ENCODE results near the gene MISFA.
"Not testable (repeated sequence)": the region's sequence is repeated elsewhere in the genome, so short reads cannot be mapped to it uniquely, and the experiment has no call there.

The MISFA gene

DNA sequence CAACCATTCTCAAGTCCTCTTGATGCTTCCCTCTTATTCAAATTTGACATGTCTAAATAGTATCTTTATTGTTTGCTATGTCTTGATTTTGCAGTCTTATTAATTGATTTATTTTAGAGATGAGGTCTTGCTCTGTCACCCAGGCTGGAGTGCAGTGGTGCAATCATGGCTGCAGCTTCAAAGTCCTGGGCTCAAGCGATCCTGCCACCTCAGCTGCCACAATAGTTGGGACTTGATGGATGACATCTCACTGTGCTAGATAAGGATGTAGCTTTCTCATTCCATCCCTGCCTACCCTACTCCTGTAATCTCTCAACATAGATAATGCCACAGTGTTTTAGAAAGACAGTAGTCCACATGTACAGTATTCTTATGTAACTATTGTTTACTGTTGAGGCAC lies 42.1 kb downstream of the MISFA start:
- DNase-seq (no peak), ATAC-seq (no peak)
- Mint-ChIP-seq H3K36me3 (ENCODE audit: low read depth) (no peaks in the 10 kb centered on the region), H3K9me3 (no peaks in the 10 kb centered on the region), H3K27ac (no peak overlapping the region), H3K4me1 (no peaks in the 10 kb centered on the region), H3K4me3 (no peak overlapping the region), H3K27me3 (peaks cover 6% of the 10 kb centered on the region)

DNA sequence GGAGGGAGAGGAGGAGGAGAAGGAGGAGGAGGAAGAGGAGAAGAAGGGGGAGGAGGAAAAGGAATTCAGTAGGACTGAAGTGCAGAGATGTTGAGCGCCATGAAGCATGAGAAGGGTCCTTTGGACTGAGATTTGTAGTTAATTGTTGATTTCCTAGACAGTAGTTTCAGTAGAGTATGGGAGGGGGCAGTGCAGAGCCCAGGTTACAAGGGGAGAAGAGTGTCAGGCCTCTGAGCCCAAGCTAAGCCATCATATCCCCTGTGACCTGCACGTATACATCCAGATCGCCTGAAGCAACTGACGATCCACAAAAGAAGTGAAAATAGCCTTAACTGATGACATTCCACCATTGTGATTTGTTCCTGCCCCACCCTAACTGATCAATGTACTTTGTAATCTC lies 43.4 kb downstream of the MISFA start:
- not testable (repeated sequence) for ATAC-seq

DNA sequence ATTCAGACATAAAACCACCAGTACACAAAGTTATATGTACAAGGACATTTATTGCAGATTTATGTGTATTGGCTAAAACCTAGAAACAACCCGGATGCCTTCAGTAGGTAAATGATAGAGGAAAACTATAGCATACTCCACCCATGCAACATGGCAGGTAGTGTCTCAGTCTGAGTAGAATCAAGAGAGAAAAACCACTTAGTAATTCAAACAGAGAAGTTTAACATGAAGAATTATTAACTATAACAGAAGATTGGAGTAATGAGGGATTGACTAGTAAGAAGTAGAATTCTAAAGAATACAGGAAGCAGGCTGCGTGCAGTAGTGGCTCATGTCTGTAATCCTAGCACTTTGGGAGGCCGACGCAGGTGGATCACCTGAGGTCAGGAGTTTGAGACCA lies 50.8 kb downstream of the MISFA start:
- H3K4me1 Mint-ChIP-seq, result no peaks in the 10 kb centered on the region
- no peak for DNase-seq
- H3K9me3 Mint-ChIP-seq, result no peaks in the 10 kb centered on the region
- H3K27ac Mint-ChIP-seq, result no peak overlapping the region
- no peak overlapping the region for H3K4me3 Mint-ChIP-seq
- H3K27me3 Mint-ChIP-seq, result no peaks in the 10 kb centered on the region
- H3K36me3 Mint-ChIP-seq (ENCODE audit: low read depth), result no peaks in the 10 kb centered on the region
- no peak for ATAC-seq

More for the DNA sequence above, 43.4 kb downstream of the MISFA start:
- not testable (repeated sequence) for H3K9me3 Mint-ChIP-seq; H3K27me3 Mint-ChIP-seq; H3K4me1 Mint-ChIP-seq; H3K36me3 Mint-ChIP-seq (ENCODE audit: low read depth); H3K27ac Mint-ChIP-seq; DNase-seq; H3K4me3 Mint-ChIP-seq

DNA sequence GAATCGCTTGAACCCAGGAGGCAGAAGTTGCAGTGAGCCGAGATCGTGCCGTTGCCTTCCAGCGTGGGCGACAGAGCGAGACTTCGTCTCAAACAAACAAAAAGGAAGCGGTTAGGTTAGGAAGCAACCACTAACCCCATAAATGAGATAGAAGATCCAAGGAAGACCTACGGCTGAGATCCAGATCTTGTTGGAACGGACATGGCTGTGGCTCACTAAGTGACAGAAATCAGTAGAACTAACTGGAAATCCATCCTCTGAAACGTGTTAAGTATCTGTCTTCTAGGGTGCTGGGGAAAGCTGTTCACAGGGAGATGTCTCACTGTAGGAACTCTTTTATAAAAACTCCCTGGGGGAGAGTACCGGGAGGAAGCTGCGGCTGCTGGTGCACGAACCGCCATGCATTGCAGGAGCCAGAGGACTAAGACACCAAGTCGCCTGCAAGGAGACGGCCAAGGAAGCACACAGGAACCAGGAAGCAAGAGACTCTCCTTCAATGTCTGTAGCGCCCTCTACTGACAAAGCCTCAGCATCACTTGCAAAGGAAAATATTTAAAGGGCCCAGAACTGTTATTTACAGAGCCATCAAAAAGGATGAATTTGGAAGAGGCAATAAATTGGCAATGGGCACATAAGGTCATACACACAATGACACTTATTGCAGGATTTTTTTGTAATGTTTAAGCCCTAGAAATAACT lies 51.4 kb downstream of the MISFA start:
- H3K36me3 Mint-ChIP-seq (ENCODE audit: low read depth), result no peaks in the 10 kb centered on the region
- ATAC-seq (peak; percentile 54), DNase-seq (peak; percentile 52)
- H3K27ac Mint-ChIP-seq, result no peak overlapping the region
- H3K9me3 Mint-ChIP-seq, result no peaks in the 10 kb centered on the region
- no peak overlapping the region for H3K4me3 Mint-ChIP-seq
- no peaks in the 10 kb centered on the region for H3K4me1 Mint-ChIP-seq
- H3K27me3 Mint-ChIP-seq, result no peaks in the 10 kb centered on the region

All from activated naive CD8-positive, alpha-beta T cell treated with anti-CD3 and anti-CD28 coated beads, Interleukin-2, amount 50 U/mL, for 24 hours (primary cell).